Measurements from ENCODE around the gene ATF3.

The ATF3 gene

DNA sequence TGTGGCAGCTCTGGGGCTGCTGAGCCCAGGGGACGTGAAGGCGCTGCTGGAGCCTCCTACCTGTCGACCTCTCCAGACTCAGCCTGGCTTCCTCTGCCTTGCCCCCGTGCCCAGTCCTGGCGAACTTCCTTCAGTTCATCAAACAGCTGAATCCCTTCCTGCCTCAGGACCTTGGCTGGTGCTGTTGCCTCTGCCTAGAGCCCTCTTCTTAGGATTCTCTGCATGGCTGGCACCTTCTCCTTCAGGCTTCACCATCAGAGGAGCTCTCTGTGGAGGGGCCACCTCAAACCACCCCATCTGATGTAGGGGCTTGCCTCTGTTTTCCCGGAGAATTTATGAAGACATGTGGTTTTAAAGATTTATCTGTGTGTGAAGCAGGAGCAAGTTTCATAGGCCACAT lies 23.4 kb upstream of the ATF3 start:
- H3K4me3 ChIP-seq (ENCODE audit: control insufficient read depth, low read depth, low read length), result no peak overlapping the region
- no peak for DNase-seq (ENCODE audit: low read depth)
- TF ChIP-seq, protein P1, sequence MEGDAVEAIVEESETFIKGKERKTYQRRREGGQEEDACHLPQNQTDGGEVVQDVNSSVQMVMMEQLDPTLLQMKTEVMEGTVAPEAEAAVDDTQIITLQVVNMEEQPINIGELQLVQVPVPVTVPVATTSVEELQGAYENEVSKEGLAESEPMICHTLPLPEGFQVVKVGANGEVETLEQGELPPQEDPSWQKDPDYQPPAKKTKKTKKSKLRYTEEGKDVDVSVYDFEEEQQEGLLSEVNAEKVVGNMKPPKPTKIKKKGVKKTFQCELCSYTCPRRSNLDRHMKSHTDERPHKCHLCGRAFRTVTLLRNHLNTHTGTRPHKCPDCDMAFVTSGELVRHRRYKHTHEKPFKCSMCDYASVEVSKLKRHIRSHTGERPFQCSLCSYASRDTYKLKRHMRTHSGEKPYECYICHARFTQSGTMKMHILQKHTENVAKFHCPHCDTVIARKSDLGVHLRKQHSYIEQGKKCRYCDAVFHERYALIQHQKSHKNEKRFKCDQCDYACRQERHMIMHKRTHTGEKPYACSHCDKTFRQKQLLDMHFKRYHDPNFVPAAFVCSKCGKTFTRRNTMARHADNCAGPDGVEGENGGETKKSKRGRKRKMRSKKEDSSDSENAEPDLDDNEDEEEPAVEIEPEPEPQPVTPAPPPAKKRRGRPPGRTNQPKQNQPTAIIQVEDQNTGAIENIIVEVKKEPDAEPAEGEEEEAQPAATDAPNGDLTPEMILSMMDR (IDR thresholded peaks at IDR 0.05; ENCODE audit: control insufficient read depth, insufficient read depth, low read depth, low read length, missing control alignments), result no peak

GRCh38 chr1:212586206-212587015 lies 22.1 kb upstream of the ATF3 start:
- TF ChIP-seq, protein P1 (IDR thresholded peaks at IDR 0.05; ENCODE audit: control insufficient read depth, insufficient read depth, low read depth, low read length, missing control alignments), result no peak
- no peak for DNase-seq (ENCODE audit: low read depth)
- H3K4me3 ChIP-seq (ENCODE audit: control insufficient read depth, low read depth, low read length), result no peak overlapping the region

GRCh38 chr1:212587016-212587887 lies 21.3 kb upstream of the ATF3 start:
- TF ChIP-seq, protein P1 (IDR thresholded peaks at IDR 0.05; ENCODE audit: control insufficient read depth, insufficient read depth, low read depth, low read length, missing control alignments), result no peak
- no peak overlapping the region for H3K4me3 ChIP-seq (ENCODE audit: control insufficient read depth, low read depth, low read length)
- DNase-seq (ENCODE audit: low read depth), result no peak

GRCh38 chr1:212587888-212588510 lies 20.6 kb upstream of the ATF3 start:
- no peak overlapping the region for H3K4me3 ChIP-seq (ENCODE audit: control insufficient read depth, low read depth, low read length)
- no peak for DNase-seq (ENCODE audit: low read depth)
- TF ChIP-seq, protein P1 (IDR thresholded peaks at IDR 0.05; ENCODE audit: control insufficient read depth, insufficient read depth, low read depth, low read length, missing control alignments), result no peak

GRCh38 chr1:212589446-212589845 lies 19.1 kb upstream of the ATF3 start:
- H3K4me3 ChIP-seq (ENCODE audit: control insufficient read depth, low read depth, low read length), result no peak overlapping the region
- DNase-seq (ENCODE audit: low read depth), result no peak
- TF ChIP-seq, protein P1 (IDR thresholded peaks at IDR 0.05; ENCODE audit: control insufficient read depth, insufficient read depth, low read depth, low read length, missing control alignments), result no peak

GRCh38 chr1:212591922-212592321 lies 16.6 kb upstream of the ATF3 start:
- no peak overlapping the region for H3K4me3 ChIP-seq (ENCODE audit: control insufficient read depth, low read depth, low read length)
- TF ChIP-seq, protein P1 (IDR thresholded peaks at IDR 0.05; ENCODE audit: control insufficient read depth, insufficient read depth, low read depth, low read length, missing control alignments), result no peak

More at GRCh38 chr1:212591922-212592321, 16.6 kb upstream of the ATF3 start:
- DNase-seq (ENCODE audit: low read depth), result no peak

All from AG09309 (cell line).